NAMALWA (cell line): ENCODE results near the gene TJAP1.
"Not testable (repeated sequence)": the region's sequence is repeated elsewhere in the genome, so short reads cannot be mapped to it uniquely, and the experiment has no call there.

Source experiments
- DNase-seq: peaks from one replicate; pipeline ENCODE4 v3.0.0-alpha.2; 2015; ENCODE audit warnings: low spot score

TJAP1 gene

DNA sequence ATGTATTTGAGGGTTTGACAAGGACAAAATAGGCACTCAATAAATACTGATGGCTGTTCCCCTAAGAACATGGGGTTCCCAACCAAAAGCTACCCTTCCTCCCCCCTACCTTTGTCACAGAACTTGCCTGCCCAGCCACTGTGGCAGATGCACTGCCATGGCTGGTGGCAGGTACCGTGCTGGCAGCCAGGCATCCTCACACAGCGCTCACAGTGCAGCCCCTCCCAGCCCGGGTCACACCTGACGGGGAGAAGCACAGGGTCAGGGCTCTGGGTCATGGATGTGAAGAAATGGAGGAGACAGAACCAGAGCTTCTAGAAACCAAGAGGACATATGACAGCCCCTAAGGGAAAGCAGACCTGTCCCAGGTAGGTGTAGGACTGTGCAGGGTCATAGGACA, 24.5 kb upstream of the TJAP1 start:
- no peak for DNase-seq

DNA sequence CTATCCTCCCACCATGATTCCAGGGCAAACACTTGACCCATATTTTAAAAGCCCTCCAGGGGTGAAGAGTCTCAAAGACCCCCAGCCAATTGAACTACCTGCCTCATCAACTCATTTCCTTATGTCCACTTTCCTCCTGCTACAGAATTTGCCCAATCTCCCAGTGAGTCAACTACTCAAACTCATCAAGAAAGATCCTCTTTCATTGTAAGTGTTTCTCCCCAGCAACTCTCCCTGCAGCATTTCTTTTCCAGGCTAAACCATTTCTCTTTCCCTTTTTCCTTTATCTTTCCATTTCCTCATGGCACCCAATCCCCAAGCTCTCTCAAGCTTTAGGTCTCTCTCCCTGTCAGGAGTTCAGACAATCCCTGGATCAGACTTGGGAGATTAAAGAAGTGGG, 23.5 kb upstream of the TJAP1 start:
- DNase-seq = no peak

DNA sequence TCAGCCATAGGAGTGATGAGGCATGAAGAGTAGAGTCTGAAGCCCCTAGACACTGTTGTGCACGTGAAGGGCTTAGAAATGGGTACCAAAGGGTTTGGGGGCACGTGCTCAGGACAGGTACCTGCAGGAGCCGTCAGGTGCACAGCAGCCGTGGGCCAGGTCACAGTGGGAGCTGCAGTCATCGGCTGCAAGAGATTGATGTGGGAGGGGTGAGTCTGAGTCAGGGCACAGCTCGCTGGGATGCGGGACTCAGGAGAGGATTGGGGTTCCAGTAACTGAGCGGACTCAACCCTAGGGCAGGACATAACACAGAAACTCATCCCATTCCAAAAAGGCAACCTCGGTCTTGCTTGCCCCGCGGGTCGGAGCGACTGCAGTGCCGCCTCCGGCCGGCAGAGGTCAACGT, 23.1 kb upstream of the TJAP1 start:
- peak; percentile 47 for DNase-seq

DNA sequence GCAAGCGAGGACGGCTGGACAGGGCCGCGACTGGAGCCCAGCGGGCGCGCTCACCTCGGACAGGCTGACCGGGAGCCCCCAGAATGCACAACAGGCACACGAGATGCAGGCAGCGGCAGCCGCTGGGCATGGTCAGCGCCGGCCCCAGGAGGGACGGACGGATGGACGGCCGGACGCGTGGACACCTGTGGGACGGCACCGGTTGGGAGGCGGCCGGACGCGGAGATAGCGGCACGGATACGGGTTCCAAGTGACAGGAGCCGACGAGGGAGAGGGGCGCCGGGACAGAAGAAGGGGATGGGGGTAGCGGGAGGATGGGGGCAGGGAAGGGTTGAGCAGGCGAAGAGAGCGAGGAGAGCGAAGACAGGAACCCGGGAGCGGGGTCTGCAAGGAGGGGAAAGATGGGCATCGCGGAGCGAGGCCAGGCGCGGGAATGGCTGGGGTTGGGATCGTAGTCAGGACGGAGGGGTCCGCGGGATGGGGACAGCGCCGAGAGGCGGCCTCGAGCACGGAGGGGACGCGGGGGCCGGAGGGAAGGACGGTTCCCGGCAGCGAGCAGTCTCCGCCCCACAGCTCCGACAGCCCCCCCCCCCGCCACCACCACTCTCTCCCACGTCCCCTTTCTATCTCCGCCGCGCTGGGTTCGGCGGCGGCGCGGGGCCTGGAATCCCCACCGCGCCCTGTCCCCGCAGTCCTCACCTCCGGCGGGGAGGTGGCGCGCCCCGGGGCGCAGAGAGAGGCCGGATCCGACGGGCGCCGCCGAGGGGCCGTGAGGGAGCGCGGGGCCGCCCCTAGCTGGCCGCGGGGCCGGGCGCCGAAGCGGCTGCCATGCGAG, 22.5 kb upstream of the TJAP1 start:
- DNase-seq = no peak

DNA sequence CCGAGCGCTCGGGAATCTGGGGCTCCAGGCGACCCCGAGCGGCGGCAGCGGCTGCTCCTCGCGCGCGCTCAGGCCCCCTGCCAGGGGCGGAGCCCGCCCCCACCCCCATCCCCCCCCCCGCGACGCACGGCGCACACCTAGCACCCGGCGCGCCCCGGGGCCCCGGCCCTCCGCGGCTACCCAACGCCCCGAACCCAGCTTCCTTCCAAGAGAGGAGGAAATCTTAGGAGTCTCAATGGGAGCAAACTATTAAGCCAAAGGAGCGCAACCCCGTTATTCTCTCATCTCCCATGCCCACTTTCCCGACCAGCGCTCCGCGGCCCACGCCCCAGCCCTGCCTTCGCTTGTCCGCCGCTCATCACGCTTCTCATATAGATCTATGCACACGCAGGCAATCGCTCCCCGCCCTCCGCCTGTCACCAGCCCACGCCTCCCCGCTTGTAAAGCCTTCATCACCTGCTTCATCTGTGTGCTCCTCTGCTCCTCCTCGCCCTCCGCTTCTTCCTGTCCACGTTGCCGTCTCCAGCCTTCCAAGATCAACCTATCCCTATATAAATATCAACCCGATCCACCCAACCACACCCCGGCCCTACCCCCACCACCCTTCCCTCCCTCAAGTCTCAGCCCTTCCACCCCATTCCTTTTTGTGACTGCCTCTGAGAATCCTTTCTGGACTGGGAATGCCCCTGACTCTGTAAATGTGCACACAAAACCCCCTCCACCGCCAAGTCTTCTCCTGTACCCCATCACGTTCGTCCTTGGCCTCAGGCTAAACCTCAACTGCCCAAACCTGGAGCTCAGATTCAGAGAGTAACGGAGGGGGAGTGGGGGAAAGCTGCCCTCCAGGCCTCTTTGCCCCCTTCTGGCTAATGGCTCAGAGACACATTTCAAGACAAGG, 21.6 kb upstream of the TJAP1 start, which contains the start of gene DLK2:
TSS of gene DLK2 (minus strand) at position 18 of the 898 bp plus-strand sequence. CDS start 723 bp downstream, outside the sequence.
- DNase-seq = no peak

DNA sequence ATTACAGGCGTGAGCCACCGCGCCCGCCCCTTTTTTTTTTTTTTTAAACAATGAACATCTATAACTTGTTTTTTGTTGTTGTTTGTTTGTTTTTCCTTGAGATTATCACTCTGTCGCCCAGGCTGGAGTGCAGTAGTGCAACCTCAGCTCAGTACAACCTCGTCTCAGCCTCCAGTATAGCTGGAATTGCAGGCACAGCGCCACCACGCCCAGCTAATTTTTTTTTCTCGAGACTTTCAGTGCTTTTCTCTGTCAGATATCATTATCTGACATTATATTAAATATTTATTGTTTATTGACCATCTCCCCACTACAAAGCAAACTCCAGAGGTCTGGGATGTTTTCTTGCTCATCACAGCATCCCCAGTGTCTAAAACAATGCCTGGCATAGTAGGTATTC, 19.7 kb upstream of the TJAP1 start:
- DNase-seq = no peak

DNA sequence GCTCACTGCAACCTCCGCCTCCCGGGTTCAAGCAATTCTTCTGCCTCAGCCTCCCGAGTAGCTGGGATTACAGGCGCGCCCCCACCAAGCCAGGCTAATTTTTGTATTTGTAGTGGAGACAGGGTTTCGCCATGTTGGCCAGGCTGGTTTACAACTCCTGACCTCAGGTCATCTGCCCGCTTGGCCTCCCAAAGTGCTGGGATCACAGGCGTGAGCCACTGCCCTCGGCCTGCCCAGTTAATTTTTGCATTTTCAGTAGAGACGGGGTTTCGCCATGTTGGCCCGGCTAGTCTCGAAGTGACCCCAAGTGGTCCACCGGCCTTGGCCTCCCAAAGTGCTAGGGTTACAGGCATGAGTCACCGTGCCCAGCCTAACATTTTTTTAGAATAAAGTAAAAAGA, 19.2 kb upstream of the TJAP1 start:
- DNase-seq = not testable (repeated sequence)

DNA sequence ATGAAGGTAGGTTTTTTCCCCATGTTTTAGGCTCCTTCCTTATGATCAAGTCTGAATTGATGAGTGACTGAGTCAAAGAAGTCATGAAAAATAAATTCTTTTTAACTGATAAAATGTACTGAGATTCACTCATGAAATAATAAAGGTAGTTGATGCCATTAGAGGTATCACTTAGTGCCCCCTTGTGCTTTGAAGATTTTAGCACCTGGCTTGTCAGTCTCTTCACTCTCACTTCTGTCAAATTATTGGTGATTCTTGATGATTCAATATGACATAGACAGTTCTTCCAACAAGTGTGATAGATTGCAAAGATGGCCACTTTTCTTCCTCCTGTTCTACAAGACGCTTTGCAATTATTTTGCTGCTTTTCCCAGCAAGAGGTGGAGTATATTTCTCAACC, 17.8 kb upstream of the TJAP1 start:
- DNase-seq = peak; percentile 25

DNA sequence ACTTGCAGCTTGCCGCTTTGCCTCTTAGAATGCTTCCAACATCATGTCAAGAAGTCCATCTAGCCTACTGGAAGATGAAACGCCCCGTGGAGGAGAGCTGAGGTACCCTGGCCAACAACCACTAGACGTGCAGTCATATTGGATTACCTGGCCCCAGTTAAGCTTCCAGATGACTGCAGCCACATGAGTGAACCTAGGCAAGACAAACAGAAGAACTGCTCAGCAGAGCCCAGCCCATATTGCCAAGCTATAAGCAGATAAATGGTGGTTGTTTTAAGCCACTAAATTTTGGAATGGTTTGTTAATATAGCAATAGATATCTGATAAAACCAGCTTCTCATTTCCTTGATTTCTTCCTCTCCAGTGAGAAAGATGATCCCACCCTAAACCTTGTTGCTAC, 17.3 kb upstream of the TJAP1 start:
- no peak for DNase-seq

DNA sequence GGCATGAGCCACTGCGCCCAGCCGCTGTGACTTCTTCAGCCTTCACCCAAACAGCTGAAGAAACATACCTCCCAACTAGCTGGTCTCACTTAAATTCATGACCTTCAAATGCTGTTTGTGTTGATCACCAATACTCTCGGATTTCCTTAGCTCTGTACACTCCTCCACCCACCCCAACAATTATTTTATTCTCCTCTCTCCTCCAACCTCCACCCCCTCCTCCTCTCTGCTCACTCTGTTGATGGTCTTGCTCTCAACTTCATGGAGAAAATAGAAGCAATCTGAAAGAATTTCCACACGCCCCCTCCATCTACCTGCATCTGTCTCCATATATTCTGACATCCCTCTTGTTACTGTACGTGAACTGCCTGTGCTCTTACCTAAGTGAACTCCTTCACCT, 15.4 kb upstream of the TJAP1 start:
- no peak for DNase-seq

DNA sequence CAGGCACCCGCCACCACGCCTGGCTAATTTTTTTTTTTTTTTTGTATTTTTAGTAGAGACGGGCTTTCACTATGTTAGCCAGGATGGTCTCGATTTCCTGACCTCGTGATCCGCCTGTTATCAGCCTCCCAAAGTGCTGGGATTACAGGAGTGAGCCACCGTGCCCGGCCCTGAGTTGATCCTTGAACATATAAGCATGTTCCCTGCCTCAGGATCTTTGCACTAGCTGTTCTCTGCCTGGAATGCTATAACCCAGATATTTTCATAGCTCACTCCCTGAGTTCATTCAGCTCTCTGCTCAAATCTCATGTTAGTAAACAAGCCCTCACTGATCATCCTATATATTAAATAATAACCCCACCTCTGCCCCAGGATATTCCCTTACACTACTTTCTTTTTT, 13.0 kb upstream of the TJAP1 start:
- DNase-seq = no peak

DNA sequence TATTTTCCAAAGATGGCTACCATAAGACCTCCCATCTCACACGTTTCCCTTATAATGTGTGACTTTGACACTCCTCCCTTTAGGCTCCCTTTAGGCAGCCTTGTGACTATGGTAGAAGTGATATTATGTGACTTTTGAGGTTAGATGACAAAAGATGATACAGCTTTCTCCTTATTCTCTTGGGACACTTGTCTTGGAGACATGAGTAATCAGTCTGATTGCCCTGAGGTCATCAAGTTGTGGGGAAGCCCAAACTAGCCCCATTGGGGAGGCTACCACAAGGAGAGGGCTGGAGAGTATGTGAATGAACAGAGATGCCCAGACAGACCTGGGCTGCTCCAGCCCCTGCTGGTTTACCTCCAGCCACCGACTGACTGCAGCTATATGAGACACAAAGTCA, 11.4 kb upstream of the TJAP1 start:
- DNase-seq = no peak

DNA sequence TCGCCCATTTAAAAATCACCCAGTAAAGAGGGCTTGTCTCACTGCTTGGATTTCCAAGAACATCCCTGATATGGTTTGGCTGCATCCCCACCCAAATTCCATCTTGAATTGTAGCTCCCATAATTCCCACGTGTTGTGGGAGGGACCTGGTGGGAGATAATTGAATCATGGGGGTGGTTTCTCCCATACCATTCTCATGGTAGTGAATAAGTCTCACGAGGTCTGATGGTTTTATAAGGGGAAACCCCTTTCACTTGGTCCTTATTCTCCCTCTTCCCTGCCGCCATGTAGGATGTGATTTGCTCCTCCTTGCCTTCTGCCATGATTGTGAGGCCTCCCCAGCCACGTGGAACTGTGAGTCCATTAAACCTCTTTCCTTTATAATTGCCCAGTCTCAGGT, 10.1 kb upstream of the TJAP1 start:
- not testable (repeated sequence) for DNase-seq

DNA sequence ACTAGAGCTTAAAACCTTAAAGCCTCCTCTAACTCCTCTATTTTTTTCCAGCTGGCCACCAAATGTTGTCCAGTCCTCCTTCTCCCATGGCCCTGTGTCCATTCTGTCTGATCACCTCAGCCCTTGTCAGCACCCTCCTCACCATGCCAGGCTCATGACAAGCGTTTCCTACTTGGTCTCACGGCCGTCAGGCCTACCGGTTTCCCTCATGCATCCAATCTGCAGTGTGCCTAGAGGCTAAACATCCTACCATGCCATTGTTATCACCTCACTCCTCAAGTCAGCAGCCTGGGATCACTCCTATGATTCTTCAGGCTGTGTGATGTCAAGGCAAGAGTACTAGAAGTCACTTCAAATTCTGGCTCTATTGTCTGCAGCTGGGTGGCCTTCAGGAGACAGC, 9.6 kb upstream of the TJAP1 start:
- no peak for DNase-seq

DNA sequence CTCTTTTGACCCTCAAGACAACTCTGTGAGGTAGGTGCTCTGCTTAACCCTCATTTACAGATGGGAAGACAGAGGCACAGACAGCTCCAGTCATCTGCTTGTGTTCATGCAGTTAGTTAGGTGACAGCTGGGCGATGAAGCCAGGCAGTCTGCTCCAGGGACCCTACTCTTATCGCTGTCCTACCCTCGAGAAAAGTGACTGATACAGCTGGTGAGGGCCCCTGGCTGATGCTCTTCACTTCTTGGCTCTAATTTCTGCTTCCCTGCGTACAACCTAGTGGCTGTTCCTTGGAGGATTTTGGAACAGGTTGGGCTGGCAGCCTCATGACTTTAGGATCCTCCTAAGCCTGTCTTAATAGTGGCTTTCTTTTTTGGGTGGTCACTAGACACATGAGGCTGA, 9.1 kb upstream of the TJAP1 start:
- no peak for DNase-seq

DNA sequence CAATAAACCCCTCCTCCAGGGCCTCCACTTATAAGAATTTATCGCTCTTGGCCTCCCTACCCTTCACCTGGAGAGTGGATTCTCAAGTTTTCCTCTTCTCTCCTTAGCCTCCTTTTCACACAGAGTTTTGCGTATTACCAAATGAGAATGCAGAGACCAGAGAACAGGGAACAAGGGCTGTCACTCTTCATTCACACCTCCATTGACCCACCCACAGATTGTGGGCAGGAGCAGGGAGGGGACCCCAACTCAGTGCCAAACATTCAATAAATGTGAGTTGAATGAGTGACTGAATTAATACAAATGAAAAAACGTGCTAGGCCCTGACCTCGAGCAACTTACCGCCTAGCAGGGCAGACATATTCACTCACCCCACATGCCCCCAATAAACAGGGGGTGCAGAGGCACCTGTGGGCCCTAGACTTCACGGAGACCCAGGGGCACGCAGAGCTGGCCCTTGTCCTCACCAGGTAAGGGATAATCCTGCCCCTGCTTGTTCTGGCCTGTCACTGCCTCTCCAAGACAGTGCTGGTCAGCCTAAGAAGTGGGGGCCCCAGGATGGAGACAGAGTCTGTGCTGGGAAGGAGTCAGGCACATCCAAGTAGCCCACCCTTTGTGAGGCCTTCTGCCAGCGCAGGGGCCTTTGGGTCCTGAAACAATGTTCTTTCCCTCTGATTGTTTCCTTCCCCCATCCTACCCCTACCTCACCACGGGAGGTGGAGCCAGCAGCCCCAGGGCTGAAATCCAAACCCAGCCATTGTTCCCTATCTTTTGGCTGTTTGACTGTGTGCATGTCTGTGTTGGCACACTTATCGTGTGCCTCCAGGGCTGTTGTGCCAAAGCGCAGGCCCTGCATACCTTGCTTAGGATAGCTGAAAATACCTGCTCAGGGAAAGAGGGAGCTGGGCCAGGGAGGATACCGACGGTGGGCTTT, 8.4 kb upstream of the TJAP1 start:
- no peak for DNase-seq

DNA sequence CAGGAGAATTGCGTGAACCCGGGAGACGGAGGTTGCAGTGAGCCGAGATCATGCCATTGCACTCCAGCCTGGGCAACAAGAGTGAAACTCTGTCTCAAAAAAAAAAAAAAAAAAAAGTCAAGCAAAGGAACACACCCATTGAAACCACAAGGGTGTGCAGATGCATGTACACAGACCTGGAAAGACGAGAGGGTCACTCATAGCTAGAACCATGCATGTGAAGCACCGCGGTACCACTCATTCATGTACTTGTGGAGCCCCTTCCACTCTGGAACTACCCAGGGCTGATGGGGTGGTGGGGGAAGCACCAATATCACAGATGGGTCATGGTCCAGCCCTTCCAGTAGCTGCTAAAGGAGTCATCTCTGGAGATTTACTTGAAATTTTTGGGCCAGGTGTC, 7.4 kb upstream of the TJAP1 start:
- DNase-seq = no peak

DNA sequence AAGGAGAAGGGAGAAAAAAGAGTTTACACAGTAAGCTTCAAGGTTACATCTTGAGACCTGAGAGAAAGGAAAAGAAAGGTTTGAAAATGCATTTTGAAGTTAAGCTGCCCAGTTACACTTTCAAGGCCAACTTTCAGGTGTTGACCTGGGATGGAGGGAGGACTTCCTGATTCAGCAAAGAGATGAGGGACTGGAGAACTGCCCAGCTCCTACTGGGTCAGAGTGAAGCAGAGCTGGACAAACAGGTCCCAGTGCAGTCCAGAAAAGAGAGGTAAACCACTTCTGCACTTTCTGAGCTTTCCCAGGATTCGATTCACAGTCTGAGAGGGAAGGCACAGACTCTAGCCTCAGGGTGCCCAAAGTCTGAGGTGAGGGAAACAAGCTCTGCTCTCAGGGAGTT, 6.0 kb upstream of the TJAP1 start:
- no peak for DNase-seq

DNA sequence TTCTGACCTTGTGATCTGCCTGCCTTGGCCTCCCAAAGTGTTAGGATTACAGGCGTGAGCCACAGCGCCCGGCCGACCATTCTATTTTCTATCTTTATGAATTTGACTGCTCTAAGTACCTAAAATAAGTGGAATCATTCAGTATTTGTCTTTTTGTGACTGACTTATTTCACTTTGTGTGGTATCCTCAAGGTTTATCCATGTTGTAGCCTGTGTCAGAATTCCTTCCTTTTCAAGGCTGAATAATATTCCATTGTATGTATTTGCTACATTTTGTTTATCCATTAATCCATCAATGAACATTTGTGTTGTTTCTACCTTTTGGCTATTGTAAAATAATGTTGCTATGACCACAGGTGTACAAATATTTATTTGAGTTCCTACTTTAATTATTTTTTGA, 4.9 kb upstream of the TJAP1 start:
- no peak for DNase-seq

DNA sequence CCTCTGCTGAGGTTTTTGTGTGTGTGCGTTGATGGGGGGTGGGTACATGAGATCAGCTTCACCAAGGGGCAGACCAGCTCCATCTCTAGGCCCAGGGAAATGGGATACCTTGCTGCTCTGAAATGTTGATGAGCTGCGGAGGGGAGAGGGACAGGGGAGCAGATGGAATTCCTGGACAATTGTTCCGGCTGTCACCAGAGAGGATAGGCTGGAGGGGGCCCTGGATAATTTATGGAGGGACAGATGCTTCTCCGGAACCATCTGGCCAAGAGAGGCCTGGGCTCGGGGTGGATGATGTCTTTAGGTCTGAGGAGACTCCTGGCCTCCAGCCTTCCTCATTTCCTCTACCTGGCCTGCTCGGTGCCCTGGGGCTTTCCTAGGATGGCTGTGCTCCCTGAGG, 1.9 kb upstream of the TJAP1 start:
- DNase-seq = no peak

DNA sequence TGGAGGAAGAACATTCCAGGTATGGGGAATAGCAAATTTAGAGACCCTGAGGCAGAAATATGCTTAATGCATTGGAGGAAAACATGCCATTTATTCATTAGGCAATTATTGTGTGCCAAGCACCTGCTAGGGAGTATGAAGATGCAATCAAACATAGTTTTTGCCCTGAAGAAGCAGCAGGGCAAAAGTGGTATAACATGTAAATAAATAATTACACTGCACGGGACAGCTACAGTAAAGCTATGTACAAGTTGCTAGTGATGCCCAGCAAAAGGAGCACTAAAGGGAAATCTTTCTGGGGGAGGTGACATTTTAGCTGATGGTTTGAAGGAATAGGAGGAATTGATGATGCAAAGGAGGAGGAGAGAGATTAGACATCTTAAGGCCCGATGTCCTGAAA, 624 bp upstream of the TJAP1 start:
- peak; percentile 67 for DNase-seq

DNA sequence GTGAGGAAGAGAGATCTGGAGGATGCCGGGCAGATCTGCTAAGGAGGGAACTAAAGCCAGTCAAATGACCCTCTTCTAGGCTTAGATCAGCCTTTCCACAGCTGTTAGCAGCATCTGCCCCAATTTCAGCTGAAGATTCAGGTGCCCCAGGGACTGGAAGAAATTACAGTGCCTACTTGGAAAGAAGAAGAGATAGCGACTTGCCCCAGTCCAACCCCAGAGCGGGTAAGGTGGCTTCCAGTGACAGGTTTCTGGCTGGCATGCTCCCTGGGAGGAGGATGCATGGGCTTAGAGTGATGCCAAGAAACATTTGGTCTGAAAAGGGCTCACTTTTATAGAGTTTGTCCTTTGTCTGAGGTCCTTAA, 620 bp downstream of the TJAP1 start:
- DNase-seq = peak; percentile 52
